Loucy (cell line): ENCODE measurements around the gene OR2T34.
"Not testable (repeated sequence)": the region's sequence is repeated elsewhere in the genome, so short reads cannot be mapped to it uniquely, and the experiment has no call there.

Experiments
- EZH2phosphoT487 ChIP-seq: fragments of 200-600 bp; IDR thresholded peaks from 2 replicates; pipeline ENCODE4 v1.6.1; 2018; ENCODE audit warnings: antibody characterized with exemption, mild to moderate bottlenecking, moderate library complexity, borderline replicate concordance
- TF ChIP-seq, protein P1 (sequence below): fragments of 200-600 bp; sonication (generic); conservative IDR thresholded peaks from 2 replicates; pipeline ENCODE4 v1.5.1; 2014; ENCODE audit warnings: mild to moderate bottlenecking, antibody characterized with exemption, low read length

DNA sequence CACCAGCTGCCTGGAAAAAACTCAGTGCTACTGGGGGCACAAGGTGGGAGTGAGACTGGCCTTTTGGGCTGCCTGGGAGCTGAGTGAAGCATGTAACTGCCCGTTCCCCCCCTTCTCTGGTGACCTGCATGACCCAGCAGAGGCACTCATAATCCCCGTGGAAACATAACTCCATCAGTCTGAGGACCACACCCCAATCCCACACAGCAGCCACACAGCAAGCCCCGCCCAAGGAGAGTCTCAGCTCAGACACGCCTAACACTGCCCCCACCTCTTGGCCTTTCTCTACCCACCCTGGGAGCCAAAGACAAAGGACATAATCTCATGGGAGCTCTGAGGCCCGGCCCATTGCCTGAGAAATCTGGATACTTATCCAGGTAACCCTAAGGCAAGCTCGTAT, 23.5 kb downstream of the OR2T34 start:
- TF ChIP-seq, protein P1, sequence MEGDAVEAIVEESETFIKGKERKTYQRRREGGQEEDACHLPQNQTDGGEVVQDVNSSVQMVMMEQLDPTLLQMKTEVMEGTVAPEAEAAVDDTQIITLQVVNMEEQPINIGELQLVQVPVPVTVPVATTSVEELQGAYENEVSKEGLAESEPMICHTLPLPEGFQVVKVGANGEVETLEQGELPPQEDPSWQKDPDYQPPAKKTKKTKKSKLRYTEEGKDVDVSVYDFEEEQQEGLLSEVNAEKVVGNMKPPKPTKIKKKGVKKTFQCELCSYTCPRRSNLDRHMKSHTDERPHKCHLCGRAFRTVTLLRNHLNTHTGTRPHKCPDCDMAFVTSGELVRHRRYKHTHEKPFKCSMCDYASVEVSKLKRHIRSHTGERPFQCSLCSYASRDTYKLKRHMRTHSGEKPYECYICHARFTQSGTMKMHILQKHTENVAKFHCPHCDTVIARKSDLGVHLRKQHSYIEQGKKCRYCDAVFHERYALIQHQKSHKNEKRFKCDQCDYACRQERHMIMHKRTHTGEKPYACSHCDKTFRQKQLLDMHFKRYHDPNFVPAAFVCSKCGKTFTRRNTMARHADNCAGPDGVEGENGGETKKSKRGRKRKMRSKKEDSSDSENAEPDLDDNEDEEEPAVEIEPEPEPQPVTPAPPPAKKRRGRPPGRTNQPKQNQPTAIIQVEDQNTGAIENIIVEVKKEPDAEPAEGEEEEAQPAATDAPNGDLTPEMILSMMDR: not testable (repeated sequence)
- TF ChIP-seq EZH2phosphoT487: not testable (repeated sequence)
